H4 (cell line): ENCODE measurements around the gene PDE9A. TPM values are rescaled to one million over a fixed set of nuclear protein-coding genes. Genes with fewer than 3 reads are reported as not detected.
"Not testable (repeated sequence)": the region's sequence is repeated elsewhere in the genome, so short reads cannot be mapped to it uniquely, and the experiment has no call there.

Source experiments
- DNase-seq: peaks from one replicate; pipeline ENCODE4 v3.0.0-alpha.2; 2015; ENCODE audit warnings: low spot score
- total RNA-seq: library from RNA; depleted of rRNA; stranded (reverse); fragments of >200 nt; shearing (Covaris generic); gene quantifications from 2 replicates; pipeline ENCODE4 v1.2.3, GENCODE V29; 2014

PDE9A gene
- total RNA-seq, 1 experiment from 2014 or later: 6.4 TPM

DNA sequence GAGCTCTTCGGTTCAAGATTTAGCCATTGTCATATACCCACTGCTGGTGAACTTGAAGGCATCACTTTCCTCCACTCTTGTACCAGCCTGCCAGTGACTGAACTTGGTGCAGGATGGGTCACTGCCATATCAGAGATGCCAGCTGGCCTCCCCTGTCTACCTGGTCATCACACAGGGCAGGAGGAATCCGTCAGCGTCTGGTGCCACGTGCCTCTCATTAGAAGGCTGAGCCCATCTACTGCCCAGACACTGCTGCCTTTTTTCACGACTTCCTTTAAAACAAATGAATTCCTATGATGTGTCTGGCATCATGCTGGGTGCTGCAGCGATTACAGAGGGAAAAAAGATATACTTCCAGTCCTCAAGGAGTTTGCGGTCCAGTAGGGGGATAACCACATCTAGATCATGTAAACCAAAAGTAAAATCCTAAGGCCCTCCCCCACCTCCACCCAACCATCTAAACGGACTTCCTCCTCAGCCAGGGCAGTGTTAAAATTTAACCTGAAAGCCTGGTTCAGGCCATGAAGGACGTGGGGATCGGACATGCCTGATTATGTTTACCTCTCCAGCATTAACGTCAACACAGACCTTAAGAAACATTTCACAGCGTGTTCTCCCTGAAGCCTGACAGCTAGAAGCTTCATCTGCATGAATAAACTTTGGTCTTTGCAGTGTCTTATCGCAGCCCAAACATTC lies 29.2 kb upstream of the PDE9A start:
- DNase-seq: no peak

DNA sequence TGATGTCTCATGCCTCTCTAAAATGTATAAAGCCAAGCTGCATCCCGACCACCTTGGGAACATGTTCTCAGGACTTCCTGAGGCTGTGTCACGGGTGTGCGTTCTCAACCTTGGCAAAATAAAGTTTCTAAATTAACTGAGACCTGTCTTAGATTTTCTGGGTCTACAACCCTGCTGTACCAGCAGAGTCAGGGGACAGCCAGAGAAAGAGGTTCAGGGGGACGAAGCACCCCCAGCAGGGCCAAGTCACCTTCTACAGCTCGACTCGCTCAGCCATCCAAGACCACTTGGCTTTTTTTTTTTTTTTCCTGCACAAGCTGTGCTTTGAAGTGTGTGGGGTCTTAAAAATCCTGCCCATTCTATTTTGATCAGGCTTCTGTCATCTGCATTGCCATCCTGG lies 28.5 kb upstream of the PDE9A start:
- no peak for DNase-seq

GRCh38 chr21:42626171-42626570 lies 27.2 kb upstream of the PDE9A start:
- no peak for DNase-seq

DNA sequence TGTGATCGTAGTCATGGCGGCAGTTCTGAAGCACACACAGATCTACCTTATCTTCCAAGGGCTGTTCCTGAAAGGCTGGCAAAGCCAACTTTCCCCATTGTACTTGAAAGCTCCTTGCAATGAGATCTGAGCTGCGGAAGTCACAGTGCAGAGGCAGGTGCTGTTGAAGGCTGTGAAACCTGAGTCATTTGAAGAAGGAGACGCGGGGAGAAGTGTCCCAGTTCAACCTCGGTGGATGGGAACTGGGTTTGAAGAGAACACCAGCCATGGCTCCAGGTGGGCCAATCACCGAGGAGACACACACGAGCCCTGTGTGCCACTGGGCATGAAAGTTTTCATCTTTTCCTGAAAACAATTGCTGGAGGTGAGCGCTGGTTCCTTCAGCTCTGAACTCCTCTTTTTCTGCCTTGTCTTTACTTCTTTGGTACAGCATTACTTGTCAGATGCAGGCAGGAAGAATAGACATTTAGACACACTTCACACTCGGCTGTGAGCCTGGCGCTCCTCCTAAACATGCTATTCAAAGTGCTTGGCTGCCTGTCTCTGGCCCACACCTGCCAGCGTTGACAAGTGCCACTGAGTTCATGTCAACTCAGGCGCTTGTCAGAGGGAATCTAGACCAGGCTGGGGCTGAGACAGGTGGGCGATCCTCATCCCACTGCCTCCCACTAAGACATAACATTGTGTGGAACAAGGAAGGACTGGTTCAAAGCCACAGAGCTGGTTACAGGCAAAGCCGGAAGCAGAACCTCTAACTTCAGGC lies 25.7 kb upstream of the PDE9A start:
- no peak for DNase-seq

DNA sequence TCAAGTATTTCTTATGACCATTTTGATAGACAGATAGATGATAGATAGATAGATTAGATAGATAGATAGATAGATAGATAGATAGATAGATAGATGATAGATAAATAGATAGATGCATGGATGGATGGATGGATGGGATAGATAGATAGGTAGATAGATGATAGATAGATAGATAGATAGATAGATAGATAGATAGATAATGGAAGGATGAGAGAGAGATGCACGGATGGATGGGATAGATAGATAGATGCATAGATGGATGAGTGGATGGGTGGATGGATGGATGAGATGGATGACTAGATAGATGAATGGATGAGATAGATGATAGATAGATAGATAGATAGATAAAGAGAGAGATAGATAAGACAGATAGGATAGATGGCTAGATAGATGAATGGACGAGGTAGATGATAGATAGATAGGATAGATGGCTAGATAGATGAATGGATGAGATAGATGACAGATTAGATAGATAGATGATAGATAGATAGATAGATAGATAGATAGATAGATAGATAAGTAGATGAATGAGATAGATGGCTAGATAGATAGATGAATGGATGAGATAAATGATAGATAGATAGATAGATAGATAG lies 24.9 kb upstream of the PDE9A start:
- not testable (repeated sequence) for DNase-seq

DNA sequence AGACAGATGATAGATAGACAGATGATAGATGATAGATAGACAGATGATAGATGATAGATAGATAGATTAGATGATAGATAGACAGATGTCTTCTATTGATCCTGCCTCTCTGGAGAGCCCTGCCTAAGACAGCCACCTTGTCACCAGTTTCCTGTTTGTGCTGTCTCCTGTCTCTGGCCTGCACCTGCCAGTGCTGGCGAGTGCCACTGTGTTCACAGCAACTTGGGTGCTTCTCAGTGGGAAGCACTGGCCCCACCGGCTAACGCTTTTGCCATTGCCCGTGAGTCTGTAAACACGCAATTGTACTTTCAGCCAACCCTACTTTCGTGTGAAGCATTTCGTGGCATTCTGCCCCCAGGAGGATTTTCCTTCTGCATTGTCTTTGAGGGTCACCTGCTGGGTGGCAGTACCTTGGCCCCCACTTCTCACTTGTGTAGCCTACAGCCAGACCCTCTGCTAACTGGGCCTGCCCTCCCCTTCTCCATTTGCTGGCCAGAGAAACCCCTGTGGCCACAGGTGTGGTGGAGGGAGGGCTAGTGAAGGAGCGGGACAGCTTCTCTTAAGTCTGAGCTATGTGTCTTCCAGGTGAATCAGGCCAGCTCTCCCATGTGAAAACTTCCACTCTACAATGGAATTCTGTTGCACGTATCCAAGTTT lies 23.4 kb upstream of the PDE9A start:
- no peak for DNase-seq

GRCh38 chr21:42630626-42631025 lies 22.8 kb upstream of the PDE9A start:
- DNase-seq: no peak

- no peak for DNase-seq
These were observed 22.3 kb upstream of the PDE9A start for GRCh38 chr21:42631142-42631541.

DNA sequence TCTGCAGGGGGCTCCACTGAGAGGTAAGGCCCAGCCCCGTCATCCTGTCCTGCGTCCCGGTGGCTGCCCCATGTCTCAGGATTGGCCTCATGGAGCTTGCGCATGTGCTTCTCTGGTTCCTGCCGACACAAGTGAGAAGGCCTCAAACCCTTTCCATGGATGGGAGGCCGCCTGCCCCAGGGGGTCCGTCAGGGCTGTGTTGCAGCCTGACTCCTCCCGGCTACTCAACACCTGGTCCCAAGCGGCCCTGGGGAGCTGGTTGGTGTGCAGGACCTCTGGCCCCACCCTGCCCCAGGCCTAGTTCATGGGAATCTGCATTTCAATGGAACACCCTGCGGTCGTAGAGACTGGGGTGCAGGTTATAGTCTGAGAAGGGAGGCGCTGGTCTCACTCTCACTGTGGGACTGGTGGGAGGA lies 21.1 kb upstream of the PDE9A start:
- DNase-seq: no peak

DNA sequence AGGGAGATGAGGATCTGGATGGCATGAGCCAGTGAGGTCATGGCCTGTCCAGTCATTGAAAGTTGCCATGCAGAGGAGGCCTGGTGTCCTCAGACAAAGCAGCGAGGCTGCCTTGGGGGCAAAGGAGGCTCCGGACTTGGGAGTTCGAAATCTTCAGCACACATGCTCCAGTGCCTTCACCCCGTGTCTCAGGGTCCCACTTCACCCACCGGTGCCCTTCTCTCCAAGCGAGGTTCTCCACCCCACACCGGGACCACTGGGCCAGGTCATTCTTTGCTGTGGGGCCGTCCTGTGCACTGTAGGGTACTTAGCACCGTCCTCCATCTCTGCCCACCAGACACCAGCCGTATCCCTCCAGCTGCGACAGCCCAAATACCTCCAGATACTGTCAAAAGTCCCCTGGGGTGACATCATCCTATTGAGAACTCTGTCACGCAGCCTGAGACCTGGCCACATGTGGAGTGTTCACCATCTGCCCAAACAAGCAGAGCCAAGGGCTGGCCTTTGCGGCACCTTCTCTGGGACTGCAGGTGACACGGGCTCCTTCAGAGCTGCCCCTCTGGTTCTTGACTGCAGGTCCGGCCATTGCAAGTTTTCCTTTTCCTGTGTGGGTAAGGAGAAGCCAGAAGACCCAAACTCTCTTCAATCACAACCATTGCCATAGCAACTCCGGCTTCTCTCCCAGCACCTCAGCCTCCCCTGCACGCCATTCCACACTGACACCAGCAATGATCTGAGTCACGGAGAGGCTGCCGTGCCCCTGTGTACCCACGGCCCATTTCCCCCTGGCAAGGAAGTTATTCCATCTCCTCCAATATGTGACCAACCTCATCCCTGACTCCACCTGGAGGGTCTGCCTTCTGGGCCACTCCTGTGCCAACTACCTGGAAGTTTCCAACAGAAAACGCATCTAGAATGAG lies 20.4 kb upstream of the PDE9A start:
- DNase-seq: no peak

- DNase-seq: no peak
These were observed 19.6 kb upstream of the PDE9A start for GRCh38 chr21:42633858-42634257.

DNA sequence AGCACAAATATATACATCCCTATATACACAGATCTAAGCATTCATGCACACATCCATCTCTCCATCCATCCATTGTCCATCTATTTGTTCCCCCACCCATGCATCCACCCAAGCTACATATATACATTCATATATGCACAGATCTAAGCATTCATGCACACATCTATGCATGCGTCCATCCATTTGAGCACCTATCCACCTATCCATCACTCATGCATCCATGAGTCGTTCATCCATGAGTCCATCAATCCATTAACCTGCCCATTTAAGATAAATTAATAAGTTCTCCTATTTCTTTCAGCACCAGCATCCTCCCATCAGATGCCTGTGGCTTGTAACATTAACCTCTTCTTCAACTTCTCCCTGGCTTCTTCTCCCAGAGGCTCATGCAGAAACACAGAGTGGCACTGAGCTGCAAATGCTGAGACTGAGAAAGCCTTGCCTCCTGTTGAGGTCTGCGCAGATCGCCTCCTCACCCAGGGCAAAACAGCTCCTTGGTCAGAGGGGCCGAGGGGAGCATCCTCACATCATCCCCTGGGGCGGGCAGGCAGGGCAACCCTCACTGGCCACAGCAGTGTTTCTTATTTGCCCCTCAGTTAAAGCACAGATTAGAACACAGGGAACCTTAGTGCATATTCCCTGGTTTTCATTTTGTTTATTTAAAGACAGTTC lies 17.4 kb upstream of the PDE9A start:
- no peak for DNase-seq

GRCh38 chr21:42636520-42637266 lies 16.7 kb upstream of the PDE9A start:
- DNase-seq: peak; percentile 30

DNA sequence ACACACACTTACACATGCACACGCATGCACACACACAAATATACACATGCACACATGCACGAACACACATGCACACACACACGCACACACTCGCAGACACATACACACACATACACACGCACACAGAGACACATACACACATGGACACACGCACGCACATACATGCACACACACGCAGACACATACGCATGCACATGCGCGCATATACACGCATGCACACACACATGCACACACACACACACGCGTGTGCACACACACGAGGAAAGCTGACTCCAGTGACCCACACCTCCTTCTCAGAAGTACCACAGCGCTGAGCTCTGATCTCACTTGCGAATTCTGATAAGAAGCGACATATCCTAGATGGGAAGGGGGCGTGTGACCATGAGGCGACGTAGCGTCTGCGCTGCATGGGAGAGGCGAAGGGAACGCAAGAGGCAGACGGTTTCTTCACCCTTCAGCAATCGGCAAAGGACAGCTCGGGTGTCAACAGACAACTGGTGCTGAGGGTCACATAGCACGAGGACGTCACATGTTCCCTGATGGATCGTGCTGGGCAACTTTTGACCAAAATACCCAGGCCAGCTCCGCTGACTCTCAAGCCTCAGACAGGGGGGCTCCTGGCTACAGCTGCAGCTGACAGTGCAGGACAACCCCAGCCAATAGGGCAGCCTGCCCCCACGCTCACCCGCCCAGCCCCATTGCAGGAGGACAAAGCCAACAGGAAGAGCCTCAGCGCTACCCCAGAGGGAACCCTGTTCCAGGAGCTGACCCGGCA lies 16.0 kb upstream of the PDE9A start:
- DNase-seq: no peak

DNA sequence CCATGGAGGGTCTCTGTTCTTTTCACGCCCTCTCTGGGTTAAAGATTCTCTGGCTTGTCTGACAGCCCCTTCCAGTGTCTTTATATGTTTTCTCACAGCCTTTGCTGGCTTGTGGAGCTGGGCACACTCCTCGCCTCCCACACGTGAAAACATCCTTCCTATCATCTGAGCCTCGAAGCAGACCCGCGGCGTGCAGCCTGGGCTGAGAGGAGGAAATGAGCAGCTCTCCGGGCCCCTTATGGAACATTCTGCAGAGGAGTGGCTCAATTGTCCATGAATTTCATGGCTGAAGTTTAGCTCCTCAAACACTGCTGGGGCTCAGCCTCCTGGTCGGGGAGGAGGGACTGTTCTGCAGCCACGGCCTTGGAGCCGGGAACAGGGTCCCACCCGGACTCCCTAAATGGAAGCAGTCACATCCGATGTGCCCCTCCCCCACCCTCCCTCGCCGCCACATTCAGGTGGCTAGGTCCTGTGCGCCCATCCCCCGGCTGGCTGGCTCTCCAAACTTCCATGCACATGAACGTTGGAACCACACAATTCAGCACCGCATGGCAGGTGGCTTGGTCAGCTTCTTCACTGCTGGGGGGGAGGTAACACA lies 15.1 kb upstream of the PDE9A start:
- DNase-seq: no peak

GRCh38 chr21:42639646-42640152 lies 13.7 kb upstream of the PDE9A start:
- no peak for DNase-seq

DNA sequence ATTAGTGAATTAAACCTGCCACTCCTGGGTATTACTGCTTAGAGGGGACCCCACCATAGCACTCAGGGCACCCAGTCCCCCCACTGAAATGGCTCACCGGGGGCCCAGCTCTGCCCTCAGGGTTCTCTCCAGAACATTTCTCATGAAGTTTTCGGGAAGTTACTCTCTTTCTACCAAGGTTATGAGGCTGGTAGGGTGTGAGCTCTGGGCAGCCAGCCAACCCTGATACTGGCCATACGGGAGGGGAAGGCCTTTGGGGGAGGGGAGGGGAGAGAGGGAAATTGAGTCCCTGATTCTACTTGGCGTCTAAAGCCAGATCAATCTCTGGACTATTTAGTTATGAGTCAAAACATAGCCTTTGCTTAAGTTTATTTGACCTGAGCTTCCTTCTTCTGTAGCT lies 12.9 kb upstream of the PDE9A start:
- DNase-seq: no peak

DNA sequence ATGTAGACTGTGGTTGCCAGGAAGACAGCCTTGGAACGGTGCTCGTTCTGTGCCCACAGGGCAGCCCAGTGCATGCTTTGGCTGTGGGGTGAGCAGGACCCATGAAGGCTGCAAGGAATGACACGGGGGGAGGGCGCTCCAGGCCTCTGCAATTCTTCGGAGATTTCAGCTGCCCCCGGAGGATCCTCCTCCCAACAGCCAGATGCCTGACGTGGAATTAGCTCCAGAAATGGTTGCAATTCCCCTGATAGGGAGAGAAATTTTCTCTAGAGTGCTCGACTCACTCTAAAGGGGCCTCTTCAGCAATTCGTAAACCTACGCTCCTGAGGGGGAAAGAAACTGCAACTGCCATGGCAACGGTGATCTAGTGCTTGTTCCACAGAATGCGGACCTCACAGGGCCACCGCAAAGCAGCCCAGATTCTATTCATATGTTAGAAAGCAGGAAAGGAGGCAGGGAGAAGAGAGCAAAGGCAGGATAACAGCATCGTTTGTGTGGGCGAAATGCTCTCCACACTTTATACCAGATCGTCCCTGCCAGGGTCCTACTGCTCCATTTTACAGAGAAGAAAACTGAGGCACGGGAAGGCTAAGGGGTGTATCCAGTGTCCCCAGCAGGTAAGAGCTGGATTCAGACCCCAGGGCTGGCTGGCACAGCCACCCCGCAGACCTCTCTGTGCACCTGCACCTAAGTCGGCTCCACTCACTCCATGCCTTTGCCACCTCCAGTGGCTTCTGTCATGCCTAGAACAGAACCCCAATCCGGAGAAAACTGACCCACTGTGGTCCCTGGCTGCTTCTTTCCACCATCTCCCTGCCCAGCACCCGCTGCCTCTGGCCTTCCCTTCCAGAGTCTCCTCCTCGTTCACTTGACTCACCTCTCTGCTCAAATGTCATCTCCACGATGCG lies 11.9 kb upstream of the PDE9A start:
- no peak for DNase-seq
